ACHN (cell line): ENCODE measurements around the gene ANXA8.

Experiments
- DNase-seq: peaks from one replicate; pipeline ENCODE4 v3.0.0-alpha.2; 2015
- in situ Hi-C: cut with HindIII; loops from 2 replicates; pipeline ENCODE4 v1.10.0; 2017; ENCODE audit warnings: low sequenced_read_pairs, low pct_ligation_motif_present, low pct_unique_long_range_greater_than_20kb

The ANXA8 gene

DNA sequence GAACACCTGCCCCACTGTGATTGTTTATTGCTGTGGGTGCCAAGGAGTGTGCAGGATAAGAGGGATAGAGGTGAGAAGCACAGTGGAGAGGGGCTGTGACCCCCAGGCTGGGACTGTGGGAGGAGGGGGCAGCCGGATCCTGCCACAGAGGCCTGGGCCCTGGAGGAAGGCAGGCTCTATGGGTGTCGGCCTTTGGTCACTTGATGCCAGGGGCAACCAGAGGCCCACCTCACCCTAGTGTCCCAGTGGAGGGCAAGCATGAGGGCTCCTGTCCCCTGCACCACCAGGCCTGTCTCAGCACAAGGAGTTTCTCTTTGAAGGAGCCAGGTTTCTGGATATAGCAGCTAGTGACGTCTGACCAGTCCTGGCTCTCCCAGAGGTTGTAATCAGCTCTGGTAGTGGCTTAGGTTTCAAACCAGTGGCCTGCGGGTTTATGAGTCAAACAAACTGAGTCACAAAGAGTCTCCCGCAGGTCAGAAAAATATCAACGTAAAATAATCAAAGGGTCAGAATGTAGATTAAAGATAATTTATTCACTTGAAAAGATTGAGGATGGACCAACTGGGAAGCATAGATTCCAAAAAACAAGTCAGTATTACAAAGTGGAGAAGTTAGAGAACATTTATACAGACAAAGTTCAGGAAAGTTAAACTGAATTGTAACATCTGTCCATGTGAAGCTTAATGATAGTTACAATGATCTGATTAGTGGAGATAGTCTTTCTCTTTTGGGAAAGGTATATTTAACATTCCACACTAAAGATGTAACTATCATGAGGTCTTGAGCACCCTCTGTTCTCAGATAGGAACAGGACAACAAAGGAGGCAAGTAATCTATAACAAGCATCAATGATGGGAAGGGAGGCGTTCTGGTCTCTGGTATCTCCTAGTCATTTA, 62.6 kb downstream of the ANXA8 start:
- no peak for DNase-seq
- in situ Hi-C loops = no loop called here

DNA sequence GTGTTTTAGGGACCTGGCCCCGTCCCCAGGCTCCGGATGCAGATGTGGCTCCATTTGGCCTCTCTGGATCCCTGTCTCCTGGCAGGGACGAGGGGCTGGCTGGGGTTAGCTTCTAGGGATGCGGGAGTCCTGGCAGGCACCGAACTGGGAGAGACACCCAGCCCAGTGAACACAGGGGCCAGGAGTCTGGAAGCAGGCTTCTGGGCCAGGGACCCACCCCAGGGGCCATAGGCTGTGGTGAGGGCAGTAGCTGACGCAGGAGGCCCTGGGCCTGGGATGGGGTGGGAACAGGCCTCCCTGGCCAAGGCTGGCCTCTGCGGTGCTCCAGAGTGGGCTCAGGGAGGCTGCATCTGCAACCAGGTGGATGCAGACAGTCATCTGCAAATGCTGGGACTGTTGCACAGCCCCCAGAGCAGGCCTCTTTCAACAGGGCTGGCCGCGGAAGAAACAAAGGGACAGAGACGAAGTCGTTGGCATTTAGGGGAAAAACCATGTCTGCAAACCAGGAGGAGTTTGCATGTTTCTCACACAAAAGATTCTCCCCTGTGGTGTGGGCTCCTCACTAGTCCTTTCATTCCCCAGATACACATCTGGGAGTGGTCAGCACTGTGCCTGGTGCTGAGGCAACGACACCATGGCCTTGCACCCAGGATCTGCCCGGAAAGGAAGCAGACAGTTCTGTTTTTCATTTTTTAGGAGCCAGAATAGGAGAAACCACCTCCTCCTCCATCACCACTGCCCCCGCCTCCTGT, 63.4 kb downstream of the ANXA8 start:
- in situ Hi-C loops = no loop called here
- DNase-seq = no peak

DNA sequence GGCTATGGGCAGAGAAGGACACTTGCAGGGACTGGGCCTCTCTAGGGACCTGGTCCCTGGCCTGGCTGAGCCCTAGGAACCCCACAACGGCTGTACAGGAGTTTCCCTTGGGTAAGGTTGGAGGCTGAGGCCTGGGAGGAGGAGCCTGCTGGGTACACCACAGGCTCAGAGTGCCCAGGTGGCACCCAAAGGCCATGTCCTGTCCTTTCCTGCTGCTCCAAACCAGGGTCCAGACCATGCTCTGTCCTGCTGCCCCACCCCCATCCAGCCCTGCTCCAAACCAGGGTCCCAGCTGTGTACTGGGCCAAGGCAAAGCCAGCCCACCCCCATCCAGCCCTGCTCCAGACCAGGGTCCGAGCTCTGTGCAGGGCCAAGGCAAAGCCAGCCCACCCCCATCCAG, 64.5 kb downstream of the ANXA8 start:
- in situ Hi-C loops = no loop called here
- no peak for DNase-seq

DNA sequence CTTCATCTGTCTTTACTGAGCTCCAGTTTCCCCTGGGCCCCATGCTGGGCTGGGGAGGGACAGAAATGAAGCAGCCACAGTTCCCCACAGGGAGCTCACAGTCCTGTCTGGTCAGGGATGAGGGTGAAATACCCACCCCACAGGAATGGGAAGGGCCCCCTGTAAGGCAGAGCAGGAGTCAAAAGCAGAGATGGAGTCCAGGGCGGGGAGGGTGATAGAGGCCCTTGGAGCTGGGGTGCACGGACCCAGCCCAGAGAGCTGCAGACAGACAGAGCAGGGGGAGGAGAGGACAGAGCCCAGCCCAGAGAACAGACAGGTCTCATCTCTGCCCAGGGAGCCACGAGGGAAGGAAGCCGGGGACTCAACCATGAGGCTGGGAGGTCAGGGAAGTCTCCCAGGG, 64.9 kb downstream of the ANXA8 start:
- in situ Hi-C loops = no loop called here
- no peak for DNase-seq

DNA sequence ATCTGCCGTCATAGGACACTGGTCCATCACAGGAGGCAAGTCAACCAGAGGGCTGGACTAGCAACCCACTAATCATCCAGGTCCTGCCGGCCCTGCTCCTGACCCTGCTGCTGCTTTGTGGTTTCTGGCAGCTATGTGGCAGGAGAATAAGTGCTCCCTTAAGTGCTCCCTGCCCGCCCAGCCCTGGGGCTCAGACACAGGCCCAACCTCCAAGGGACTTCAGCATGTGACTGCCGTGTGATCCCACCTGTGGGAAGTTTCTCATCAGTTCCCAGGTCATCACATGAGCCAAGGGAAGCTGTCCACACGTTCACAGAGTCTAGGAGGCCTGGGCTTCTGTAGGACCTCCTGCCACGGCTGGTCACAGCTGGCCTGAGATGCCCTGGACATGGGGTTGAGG, 65.6 kb downstream of the ANXA8 start:
- DNase-seq = no peak
- in situ Hi-C loops = no loop called here
